Cerebellar cortex (tissue), 1 donor: ENCODE data around the gene HCRTR2.
"Not testable (repeated sequence)": the region's sequence is repeated elsewhere in the genome, so short reads cannot be mapped to it uniquely, and the experiment has no call there.

ENCODE experiments used
- DNase-seq: peaks from one replicate; pipeline ENCODE4 v3.0.0-alpha.2; 2015; ENCODE audit warnings: low spot score

Gene HCRTR2

DNA sequence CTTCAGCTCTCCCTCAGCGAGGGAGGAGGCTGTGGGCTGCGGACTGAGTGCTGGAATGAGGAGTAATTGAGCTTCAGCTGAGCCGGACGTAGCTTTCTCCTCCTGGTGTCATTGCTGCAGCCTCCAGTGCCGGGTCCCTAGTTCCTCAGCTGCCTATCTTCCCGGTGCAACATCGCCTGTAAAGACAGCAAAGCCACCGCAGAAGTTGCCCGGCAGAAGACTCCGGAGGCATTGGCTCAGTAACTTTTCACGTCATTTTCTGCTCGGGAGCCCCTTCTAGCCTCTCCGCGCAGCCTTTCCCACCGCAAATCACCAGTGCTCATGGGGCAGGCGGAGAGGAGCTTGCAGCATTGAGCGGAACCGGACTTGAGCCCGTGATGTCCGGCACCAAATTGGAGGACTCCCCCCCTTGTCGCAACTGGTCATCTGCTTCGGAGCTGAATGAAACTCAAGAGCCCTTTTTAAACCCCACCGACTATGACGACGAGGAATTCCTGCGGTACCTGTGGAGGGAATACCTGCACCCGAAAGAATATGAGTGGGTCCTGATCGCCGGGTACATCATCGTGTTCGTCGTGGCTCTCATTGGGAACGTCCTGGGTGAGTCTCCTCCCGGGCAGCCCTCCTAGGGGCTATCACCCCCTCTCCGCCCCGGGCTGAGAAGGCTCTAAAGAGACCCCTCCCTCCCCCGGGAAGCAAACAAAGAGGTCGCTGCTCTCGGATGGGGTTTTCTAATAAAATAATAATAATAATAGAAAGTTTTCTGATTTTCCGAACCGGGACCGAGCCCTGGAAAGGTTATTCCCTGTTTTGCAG lies at the start of gene HCRTR2:
HCRTR2 (plus strand) TSS at position 305 of the 816 bp plus-strand sequence; CDS start at position 378, 73 bp downstream.
- no peak for DNase-seq

DNA sequence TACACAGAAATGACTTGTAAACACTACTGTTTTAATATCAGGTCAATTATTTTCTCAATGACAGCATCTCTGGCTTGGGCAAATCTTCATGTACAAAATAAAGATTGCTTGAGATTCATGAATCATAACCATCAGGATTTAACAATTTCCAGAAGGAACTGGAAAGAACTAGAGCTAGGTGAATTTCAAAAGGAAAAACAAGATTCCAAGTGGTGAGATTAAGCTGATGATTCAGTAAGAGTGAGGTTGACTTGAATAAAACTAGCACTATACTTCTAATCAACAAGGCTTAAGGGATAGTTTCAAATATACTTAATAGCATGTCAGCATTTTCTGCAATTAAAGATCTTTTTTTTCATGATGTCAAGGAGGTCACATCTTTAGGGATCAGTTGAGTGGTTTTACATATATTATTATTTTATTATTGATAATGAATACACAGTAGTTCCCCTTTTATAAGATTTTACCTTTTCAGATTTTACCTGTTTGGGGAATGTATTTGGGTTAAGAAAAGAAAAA lies 43.5 kb upstream of the HCRTR2 start:
- DNase-seq: no peak

DNA sequence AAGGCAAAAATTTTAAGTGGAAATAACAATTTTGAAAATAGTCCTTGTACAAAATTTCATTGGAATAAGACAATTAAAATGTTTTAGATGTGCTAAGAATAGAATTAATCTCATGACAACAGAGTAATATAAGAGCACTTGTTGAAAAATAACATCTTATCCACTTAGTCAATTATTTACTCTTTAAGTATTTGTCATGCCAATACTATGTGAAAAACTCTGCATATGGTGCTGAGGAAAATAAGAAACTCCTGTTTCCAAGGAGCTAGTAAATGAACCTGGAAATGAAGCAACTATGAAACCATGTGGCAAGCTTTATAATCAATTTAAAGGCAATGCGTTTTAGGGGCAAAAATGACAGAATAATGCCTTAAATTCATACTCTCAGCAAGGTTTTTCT lies 42.7 kb upstream of the HCRTR2 start:
- no peak for DNase-seq

DNA sequence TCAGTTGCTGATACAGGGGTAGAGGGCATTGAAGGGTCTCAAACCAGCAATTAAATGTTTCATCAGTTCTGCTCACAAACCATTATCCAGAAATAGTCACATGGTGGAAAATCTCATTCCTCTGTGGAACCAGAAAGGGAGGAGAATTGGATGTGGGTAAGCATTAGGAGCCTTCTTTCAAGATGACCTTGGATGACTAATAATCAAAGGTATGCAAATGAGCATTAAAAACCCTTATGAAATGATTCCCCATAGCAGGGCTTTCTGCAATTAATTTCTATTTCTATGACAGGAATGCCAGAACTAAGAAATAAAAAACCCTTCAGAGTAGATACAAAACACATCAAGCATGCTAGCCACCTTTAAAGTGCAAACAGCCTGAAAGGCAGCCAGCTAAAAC lies 37.4 kb upstream of the HCRTR2 start:
- DNase-seq: no peak

DNA sequence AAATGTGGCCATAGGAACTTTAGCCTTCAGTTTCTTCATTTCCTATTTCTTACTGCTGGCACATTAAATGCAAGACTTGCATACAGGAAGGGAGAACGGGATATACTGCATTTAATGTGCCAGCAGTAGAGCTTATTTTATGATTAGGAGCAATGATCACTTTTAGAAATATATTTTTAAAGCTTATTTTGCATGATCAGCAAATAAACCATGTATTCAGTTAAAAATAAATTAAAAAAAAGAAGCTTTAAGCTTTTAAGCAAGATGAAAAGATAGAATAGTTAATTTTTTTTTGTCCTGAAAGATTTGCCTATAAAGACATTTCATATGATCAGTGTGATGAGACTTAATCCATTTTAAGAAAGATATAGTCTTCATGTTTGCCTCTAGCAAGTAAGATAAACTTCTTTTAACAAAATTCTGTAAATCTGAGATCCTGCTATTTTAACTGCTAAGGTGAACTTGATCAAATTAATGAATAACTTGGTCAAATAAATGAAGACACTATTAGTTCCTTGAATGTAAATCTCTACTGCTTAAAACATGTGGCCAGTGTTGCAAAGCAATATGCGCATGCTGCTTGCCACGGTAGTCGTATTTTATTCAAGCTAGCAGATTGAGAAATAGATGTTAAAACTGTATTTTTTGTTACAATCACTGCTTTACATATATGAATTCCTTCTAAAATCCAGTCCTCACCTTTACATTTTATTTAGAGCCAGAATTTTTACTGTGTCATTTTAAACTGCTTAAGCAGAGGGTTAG lies 36.2 kb upstream of the HCRTR2 start:
- no peak for DNase-seq

DNA sequence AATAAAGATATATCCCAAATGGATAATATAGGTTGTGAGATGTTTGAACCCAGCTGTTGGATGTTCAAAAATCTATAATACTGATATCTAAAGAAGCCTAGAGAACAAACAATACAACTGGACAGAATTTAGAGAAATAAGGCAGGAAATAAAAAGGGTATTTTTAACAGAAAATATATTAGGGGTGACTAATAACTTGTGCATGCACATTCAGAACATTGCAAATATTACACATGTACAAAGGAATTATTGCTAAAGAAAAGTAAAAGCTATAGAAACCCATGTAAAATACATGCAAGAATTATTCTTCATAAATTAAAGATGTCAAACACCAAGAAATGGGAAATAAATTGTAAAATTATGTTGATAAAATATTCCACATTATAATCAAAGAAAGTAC lies 32.7 kb upstream of the HCRTR2 start:
- no peak for DNase-seq

DNA sequence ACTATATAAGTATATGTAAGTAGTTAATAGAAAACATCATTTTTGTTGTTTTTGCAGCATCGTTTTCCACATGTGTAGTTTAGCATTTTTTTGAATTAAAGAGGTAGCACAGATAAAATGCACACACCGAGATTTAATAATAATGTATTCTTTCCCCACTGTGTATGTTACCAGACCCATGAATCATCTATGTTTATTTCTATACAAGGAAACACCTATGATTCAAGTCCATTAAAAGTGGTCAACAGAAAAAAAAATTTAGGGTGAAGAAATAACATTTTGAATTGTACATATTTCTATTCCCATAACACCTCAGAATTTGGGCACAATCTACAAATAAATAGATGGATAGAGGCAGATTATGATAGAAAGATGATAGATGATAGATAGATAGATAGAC lies 31.7 kb upstream of the HCRTR2 start:
- no peak for DNase-seq

DNA sequence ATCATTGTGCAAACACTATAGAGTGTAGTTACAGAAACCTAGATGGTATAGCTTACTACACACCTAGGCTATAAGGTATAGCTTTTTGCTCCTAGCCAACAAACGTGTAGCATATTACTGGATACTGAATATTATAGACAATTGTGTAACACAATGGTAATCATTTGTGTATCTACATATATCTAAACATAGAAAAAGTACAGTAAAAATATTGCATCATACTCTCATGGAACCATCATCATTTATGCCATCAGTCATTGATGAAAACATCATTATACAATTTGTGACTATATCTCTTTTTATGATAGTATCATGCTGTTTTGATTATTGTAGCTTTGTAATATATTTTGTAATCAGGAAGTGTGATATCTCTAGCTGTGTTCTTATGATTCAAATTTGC lies 21.0 kb upstream of the HCRTR2 start:
- no peak for DNase-seq

DNA sequence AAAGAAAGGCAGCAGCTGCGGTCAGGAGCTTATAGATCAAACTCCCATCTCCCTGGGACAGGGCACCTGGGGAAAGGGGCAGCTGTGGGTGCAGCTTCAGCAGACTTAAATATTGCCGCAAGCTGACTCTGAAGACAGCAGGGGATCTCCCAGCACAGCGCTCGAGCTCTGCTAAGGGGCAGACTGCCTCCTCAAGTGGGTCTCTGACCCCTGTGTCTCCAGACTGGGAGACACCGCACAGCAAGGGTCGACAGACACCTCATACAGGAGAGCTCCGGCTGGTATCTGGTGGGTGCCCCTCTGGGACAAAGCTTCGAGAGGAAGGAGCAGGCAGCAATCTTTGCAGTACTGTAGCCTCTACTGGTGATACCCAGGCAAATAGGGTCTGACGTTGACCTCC lies 15.5 kb upstream of the HCRTR2 start:
- DNase-seq: not testable (repeated sequence)

DNA sequence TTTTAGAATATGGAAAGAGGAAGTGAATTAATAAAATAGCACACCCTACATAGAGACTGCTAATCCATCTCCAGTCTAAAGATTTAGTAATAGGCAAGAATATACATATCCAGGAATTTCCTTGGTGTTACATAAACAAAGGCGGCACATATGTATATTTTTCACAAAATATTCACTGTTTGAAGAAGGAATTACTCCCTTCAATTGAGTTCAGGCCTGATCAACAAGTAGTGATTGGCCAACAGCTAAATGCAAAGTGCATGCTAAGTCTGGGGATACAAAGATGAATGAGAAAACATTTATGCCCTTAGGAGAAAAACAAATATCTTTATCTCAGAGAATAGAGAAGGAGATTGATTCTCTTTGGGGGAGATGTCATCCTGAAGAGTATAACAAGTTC lies 6.5 kb upstream of the HCRTR2 start:
- no peak for DNase-seq

DNA sequence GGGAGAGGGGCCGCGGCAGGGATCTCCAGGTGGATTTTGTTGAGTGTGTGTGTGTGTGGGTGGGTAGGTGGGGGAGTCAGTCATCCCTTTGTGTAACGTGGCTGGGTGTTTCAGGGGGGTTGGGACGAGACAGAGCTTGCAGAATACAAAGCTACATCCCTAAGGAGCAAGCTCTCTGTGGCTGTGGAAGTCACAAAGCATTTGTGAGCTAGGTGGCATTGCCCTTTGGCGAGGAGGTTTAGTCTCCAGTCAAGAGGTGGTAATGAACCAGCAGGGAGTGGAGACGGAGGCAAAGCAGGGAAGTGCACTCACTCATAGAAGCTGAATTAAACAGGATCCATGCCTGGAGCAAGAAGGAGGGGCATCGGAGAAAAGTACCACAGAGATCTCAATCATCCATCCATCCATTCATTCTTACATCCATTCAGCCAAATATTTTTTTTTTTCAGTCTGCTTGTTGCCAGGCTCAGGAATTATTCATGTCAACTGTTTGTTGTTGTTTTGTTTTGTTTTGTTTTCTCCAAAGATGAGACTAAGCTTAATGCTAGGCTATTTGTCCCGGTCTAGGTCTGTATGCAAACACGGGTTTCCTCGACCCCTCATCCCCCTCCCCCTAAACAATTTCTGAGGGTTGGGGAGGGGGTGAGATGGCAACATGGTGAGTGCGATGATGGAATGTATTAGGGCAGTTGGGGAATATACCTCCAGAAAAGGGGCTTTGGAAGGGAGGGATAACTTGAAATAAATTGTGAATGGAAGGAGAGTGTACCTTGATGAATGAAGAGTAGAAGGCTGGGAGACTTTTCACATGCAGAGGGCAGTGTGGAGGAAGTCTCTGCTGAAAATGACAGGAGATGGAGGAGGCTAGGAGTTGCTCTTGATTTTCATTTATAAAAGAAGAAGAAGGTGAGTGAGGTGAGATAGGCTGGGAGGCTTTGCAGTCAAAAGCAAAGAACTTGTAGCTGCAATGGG lies 1.0 kb downstream of the HCRTR2 start:
- no peak for DNase-seq

DNA sequence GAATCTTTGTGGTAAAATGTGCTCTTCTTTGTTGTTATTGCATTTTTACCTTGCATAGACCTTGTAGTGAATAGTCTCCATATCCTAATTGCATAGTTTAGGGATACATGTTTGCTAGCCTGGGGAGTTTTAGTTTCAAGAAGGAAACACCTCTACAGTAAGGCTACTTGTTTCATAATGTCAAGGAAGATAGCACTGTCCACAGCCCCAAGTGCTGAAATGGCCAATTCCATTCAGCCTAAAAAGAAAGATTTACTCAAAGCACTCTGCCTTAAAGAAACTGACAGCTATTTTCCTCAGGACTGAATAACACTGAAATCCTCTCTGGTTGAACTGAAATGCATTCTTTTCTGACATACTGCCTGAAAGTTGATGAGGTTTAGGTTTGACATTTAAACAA lies 2.6 kb downstream of the HCRTR2 start:
- DNase-seq: no peak

DNA sequence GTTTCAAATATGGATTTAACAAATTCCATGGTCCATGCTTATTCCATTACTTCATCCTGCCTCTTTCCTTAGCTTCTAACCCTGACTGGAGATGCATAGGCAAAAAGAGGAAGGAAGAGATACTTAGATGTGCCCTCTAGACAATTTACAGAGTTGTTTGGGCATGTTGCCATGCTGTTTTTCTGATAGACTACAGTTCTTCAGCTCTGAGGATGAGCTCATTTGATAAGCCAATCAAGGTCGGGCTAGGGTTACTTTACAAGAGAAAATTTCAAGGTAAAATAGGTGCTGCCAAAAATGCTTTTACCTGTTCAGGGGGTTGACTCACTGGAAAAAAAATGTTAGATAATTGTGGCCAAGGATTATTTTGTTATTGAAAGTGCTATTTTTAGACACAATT lies 5.9 kb downstream of the HCRTR2 start:
- no peak for DNase-seq

DNA sequence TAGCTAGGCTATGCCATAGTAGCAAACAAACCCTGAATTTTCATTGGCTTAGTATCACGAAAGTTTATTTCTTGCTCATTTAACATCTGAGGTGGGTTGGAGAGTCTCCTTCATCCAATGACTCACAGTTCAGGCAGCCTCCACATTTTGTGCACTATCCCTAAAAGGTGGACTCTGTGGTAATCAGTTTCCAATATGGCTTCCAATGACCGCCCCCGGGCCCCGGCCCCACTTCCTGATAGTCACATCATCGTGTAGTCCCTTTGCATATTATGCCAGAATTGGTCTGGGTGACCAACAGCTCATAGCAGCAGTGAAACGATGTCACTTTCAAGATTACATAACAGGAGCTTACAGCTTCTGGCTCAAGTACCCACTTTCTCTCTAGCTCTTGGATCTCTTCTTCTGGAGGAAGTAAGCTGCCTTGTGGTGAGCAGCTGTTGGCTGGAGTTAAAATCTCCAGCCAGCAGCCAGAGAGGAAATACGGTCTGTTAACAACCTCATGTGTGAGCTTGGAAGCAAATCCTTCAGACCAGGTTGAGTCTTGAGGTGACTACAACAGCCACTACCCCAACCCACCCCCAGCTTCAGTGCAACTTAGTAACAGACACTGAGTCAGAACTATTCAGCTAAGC lies 7.8 kb downstream of the HCRTR2 start:
- no peak for DNase-seq

DNA sequence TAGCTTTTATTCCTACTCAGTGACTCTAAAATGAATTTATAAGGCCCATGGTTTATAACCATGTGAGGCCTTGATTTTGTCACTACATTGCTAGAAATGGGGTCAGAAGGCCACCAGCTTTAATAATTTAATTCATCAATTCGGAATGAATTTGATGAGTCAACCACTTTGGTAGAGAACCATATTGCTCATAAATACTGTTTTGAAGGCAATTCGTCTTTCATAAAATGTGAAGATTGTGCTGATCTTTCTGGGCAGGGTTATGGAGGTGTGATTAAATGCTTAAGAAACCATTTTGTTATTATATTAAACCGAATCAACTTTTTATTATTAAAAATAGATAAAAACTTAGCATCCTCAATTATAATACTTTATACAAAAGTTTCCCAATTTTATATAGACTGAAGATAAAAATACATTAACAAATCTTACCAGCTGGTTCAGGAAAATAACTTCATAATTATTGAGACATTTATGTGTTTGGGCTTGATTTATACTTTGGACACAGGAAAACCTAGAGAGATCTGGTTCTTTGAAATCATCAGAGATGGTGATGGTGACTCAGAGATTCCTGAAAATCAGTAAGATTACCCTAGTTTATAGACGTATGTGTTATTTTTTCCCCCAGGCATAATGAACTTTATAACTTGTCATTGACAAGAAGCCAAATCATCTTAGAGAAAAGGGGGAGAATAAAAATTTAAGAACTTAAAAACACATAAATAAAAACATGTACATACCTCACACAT lies 10.6 kb downstream of the HCRTR2 start:
- no peak for DNase-seq

DNA sequence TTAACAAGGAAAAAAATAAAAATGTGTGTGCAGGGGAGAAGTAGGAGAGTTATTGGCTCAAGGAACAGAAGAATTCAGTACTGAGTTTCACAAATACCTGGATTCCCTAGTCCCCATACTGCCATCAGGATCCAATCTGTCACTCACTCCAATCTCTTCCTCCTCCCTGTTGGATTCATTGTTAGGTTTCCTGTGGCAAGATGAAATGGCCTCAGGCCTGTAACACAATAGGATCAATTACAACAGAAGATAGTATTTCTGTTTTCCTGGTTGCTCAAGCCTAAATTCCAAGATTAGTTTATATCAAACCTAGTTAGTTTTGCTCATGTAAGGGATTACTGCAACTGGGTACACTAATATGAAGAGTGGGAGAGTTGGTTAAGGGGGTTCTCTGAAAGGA lies 24.4 kb downstream of the HCRTR2 start:
- no peak for DNase-seq

DNA sequence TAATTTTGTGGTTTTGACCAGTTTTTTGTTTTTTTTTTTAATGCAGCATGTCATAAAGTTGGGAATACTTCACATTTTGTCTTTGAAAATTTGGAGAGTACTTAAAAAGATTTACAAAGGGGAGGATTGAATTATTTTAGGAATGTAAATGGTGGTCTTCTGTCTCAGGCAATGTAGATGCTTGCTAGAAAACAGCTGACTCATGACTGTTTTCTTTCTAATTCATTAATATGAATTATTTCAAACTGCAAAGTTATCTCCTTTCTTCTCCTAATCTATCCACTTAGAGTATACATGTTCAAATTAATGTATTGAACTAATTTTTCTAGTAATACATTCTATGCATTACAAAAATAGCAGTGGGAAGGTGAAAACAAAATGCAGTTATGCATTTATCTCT lies 24.9 kb downstream of the HCRTR2 start:
- DNase-seq: no peak

DNA sequence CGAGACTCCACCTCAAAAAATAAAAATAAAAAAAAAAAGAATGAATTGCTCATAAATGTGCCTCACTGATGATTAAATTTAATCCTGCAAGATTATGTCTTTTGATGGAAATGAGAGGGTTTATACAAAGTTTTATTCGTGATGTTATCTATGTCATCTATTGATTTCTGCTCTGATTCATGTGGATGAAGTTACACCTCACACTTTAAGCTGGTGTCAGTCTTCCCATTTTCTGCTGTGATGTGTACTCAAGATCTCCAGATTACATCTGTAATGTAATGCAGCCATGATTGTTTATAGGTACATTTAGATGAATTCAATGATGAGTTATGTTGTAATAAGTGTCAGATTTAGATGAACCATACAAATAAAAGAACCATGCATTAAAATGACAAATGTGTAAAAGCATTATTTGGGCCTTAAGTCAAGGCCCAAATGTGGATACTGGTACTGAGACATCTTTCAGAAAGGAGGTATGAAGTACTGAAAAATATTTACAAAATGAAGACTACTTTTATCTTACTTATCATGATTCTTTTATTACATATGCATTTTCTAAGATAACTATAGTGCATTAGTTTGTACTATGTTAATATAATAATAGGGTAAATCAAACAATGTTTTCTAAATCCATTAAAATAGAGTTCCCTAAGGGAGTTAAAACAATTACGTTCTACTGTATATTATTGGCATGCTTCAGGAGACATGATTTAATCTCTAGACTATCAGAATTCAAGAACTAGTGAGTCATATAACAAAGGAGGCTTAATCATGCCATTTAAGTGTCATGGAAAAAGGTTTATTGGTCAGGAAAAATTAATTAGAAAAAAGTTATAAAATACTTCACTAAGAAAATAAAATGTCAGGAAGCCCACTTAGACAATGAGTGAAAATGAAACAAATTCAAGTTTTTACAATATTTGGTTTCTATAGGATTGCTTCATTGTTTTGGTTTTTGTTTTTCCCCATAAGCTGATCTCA lies 34.5 kb downstream of the HCRTR2 start:
- DNase-seq: no peak

DNA sequence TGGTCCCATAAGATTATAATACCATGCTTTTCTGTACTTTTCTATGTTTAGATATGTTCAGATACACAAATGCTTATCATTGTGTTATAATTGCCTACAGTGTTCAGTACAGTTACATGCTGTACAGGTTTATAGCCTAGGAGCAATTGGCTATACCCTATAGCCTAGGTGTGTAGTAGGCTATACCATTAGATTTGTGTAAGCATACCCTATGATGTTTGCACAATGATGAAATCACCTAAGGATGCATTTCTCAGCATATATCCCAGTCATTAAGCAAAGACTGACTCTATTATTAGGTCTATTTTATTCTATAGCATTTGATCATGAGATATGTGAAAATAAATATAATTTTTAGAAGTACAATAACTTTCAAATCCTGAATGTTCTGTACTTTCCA lies 36.6 kb downstream of the HCRTR2 start:
- DNase-seq: no peak

DNA sequence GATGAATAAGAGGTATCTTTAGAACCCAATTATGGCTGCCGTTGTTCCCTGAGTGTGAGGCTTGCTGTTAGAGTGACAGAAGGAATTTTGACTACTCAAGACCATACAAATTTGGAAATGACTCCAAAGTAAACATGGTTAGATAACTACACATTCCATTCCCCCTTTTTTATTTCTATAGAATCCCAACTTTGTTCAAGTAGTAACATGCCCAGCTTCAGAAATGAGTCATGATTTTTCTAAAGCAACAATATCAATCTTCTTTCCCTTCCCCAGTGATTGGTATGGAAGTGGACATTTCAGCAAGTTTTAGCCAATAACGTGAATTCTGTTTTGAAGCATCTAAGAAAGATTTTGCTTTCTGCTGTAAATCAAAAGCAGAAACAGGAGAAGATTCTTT lies 37.8 kb downstream of the HCRTR2 start:
- DNase-seq: no peak
